ENCODE measurements around the gene CBS. TPM values are rescaled to one million over a fixed set of nuclear protein-coding genes. Genes with fewer than 3 reads are reported as not detected.

The CBS gene
- total and polyA plus RNA-seq, 11 donors: 3.5 to 22.2 (median 6.7) TPM

GRCh38 chr21:43004926-43005325 is 70.7 kb downstream of the CBS start:
- no peak for ATAC-seq
- H3K27me3 ChIP-seq: no peaks in the 10 kb centered on the region
- no peak overlapping the region for H3K27ac ChIP-seq
- H3K9me3 ChIP-seq: peaks cover 0 to 6% (median 2%) of the 10 kb centered on the region in 12 donors
- peaks cover 0 to 45% (median 25%) of the 10 kb centered on the region in 9 donors for H3K36me3 ChIP-seq
- TF ChIP-seq CTCF (IDR thresholded peaks at IDR 0.05): no peak
- no peak for TF ChIP-seq POLR2A (IDR thresholded peaks at IDR 0.05)
- WGBS, 4 donors: 79 to 94% (median 82%) methylated on average over 7 to 8 of the region's 8 CpGs
- intact Hi-C loops (cut with DNase I): no loop called here
- no peak for DNase-seq
- H3K4me1 ChIP-seq: peaks cover 0 to 12% (median 2%) of the 10 kb centered on the region in 12 donors
- no peak overlapping the region for H3K4me3 ChIP-seq

Other genes starting within 250 kb of the CBS start
- gene WDR4, start 196.3 kb downstream of the CBS start, total RNA-seq: 1 to 10 TPM; 1.7 to 9.1 (median 6.4) TPM
- gene WDR4, start 196.3 kb downstream of the CBS start, polyA plus RNA-seq: 10 to 100 TPM in 1 of 2 donors, 1 to 10 TPM in 1; 3.5 to 17.9 TPM
- 10 to 100 TPM; 35.1 to 62.8 (median 50.4) TPM for gene NDUFV3, start 182.5 kb downstream of the CBS start, total RNA-seq
- 10 to 100 TPM; 22.7 to 59.1 TPM for gene NDUFV3, start 182.5 kb downstream of the CBS start, polyA plus RNA-seq
- not detected for gene ERVH48-1, start 150.2 kb downstream of the CBS start, total RNA-seq
- gene ERVH48-1, start 150.2 kb downstream of the CBS start, polyA plus RNA-seq: under 1 TPM in 1 of 2 donors, not detected in 1; 0.08 TPM
- gene PKNOX1, start 101.3 kb downstream of the CBS start, total RNA-seq: 10 to 100 TPM in 3 of 9 donors, 1 to 10 TPM in 6; 3.5 to 13.6 (median 8.7) TPM
- 1 to 10 TPM; 2.4 to 6.5 TPM for gene PKNOX1, start 101.3 kb downstream of the CBS start, polyA plus RNA-seq
- 10 to 100 TPM in 3 of 9 donors, 1 to 10 TPM in 6; 2.8 to 21.5 (median 7.9) TPM for gene U2AF1, start 31.7 kb upstream of the CBS start, total RNA-seq
- gene U2AF1, start 31.7 kb upstream of the CBS start, polyA plus RNA-seq: 10 to 100 TPM; 29.7 to 62.6 TPM
- not detected for gene CRYAA, start 93.2 kb upstream of the CBS start, total RNA-seq
- not detected for gene CRYAA, start 93.2 kb upstream of the CBS start, polyA plus RNA-seq

Data from heart left ventricle (tissue), 16 donors.